H9 (cell line): ENCODE results near the gene CCNB2. TPM values are rescaled to one million over a fixed set of nuclear protein-coding genes. Genes with fewer than 3 reads are reported as not detected.

Source experiments
- DNase-seq: peaks from one replicate; pipeline ENCODE4 v3.0.0-alpha.2; 2017
- H2AFZ ChIP-seq: one replicate; pipeline ENCODE4 v1.6.1; 2013; ENCODE audit warnings: mild to moderate bottlenecking, low read length, control low read depth, moderate library complexity
- H2AK5ac ChIP-seq: 2 replicates; pipeline ENCODE4 v1.6.1; 2013; ENCODE audit warnings: low read length, control low read depth, mixed read lengths; ENCODE audit not compliant: insufficient read length
- H2BK120ac ChIP-seq: one replicate; pipeline ENCODE4 v1.6.1; 2013; ENCODE audit warnings: low read depth, mild to moderate bottlenecking, low read length, control low read depth, inconsistent platforms; ENCODE audit not compliant: poor library complexity, severe bottlenecking
- H2BK12ac ChIP-seq: 2 replicates; pipeline ENCODE4 v1.6.1; 2013; ENCODE audit warnings: low read length, control low read depth, mixed read lengths, low read depth; ENCODE audit not compliant: insufficient read length
- H2BK15ac ChIP-seq: 2 replicates; pipeline ENCODE4 v1.6.1; 2013; ENCODE audit warnings: low read depth, low read length, control low read depth
- H2BK20ac ChIP-seq: one replicate; pipeline ENCODE4 v1.6.1; 2013; ENCODE audit warnings: low read depth, mild to moderate bottlenecking, low read length, control low read depth, inconsistent platforms; ENCODE audit not compliant: poor library complexity, severe bottlenecking
- H2BK5ac ChIP-seq: 2 replicates; pipeline ENCODE4 v1.6.1; 2013; ENCODE audit warnings: low read length, control low read depth, mixed read lengths; ENCODE audit not compliant: insufficient read length
- H3K14ac ChIP-seq: 2 replicates; pipeline ENCODE4 v1.6.1; 2013; ENCODE audit warnings: low read length, control low read depth; ENCODE audit not compliant: insufficient read depth
- H3K18ac ChIP-seq: 2 replicates; pipeline ENCODE4 v1.6.1; 2013; ENCODE audit warnings: low read depth, mild to moderate bottlenecking, mixed read lengths, low read length, control low read depth; ENCODE audit not compliant: insufficient read length
- H3K23ac ChIP-seq: 2 replicates; pipeline ENCODE4 v1.6.1; 2013; ENCODE audit warnings: low read length, control low read depth, mixed read lengths, low read depth; ENCODE audit not compliant: insufficient read length
- H3K23me2 ChIP-seq: 2 replicates; pipeline ENCODE4 v1.6.1; 2013; ENCODE audit warnings: low read depth, mild to moderate bottlenecking, mixed read lengths, low read length, control low read depth; ENCODE audit not compliant: insufficient read length, poor library complexity, severe bottlenecking
- H3K27ac ChIP-seq: 2 replicates; pipeline ENCODE4 v1.5.1; 2013; ENCODE audit warnings: low read length, control low read depth, mixed read lengths, low read depth; ENCODE audit not compliant: insufficient read length
- H3K27me3 ChIP-seq: 2 replicates; pipeline ENCODE4 v1.6.1; 2013; ENCODE audit warnings: low read length, control low read depth, inconsistent platforms; ENCODE audit not compliant: insufficient read depth
- H3K4ac ChIP-seq: 2 replicates; pipeline ENCODE4 v1.6.1; 2013; ENCODE audit warnings: low read depth, mild to moderate bottlenecking, control low read depth, inconsistent platforms, low read length, moderate library complexity
- H3K4me1 ChIP-seq: 2 replicates; pipeline ENCODE4 v1.6.1; 2013; ENCODE audit warnings: low read length, control low read depth, inconsistent platforms; ENCODE audit not compliant: insufficient read depth
- H3K4me2 ChIP-seq: 2 replicates; pipeline ENCODE4 v1.6.1; 2013; ENCODE audit warnings: low read length, control low read depth, mixed read lengths; ENCODE audit not compliant: insufficient read length, insufficient read depth
- H3K56ac ChIP-seq: 2 replicates; pipeline ENCODE4 v1.6.1; 2013; ENCODE audit warnings: low read depth, mild to moderate bottlenecking, mixed read lengths, low read length, control low read depth; ENCODE audit not compliant: insufficient read length
- H3K79me1 ChIP-seq: 2 replicates; pipeline ENCODE4 v1.6.1; 2013; ENCODE audit warnings: low read depth, mild to moderate bottlenecking, moderate library complexity, low read length, control low read depth, inconsistent platforms; ENCODE audit not compliant: insufficient read depth, poor library complexity, severe bottlenecking
- H3K79me2 ChIP-seq: 2 replicates; pipeline ENCODE4 v1.6.1; 2013; ENCODE audit warnings: low read length, control low read depth, inconsistent platforms; ENCODE audit not compliant: insufficient read depth
- H3K9ac ChIP-seq: 2 replicates; pipeline ENCODE4 v1.6.1; 2013; ENCODE audit warnings: low read length, control low read depth, mixed read lengths; ENCODE audit not compliant: insufficient read length; ENCODE audit errors: extremely low read depth
- H3K9me3 ChIP-seq: one replicate; pipeline ENCODE4 v1.6.1; 2013; ENCODE audit warnings: low read depth, low read length, inconsistent platforms; ENCODE audit not compliant: control insufficient read depth
- H3T11ph ChIP-seq: one replicate; pipeline ENCODE4 v1.6.1; 2013; ENCODE audit warnings: mild to moderate bottlenecking, low read length, control low read depth, inconsistent platforms
- H4K20me1 ChIP-seq: one replicate; pipeline ENCODE4 v1.6.1; 2013; ENCODE audit not compliant: control insufficient read depth, insufficient read length, insufficient read depth
- H4K5ac ChIP-seq: 2 replicates; pipeline ENCODE4 v1.6.1; 2013; ENCODE audit warnings: low read depth, mild to moderate bottlenecking, mixed read lengths, low read length, control low read depth; ENCODE audit not compliant: insufficient read length
- H4K8ac ChIP-seq: replicated peaks from 2 replicates; pipeline ENCODE4 v1.6.1; 2013; ENCODE audit warnings: low read length, control low read depth, mixed read lengths, low read depth; ENCODE audit not compliant: insufficient read length
- H4K91ac ChIP-seq: 2 replicates; pipeline ENCODE4 v1.6.1; 2013; ENCODE audit warnings: low read depth, mild to moderate bottlenecking, moderate library complexity, mixed read lengths, low read length, control low read depth; ENCODE audit not compliant: insufficient read length
- H3K27ac Mint-ChIP-seq, 3 experiments: 2 replicates in 2 of 3; 3 replicates in 1 of 3; pipeline ENCODE4 v1.8.0; 2020 to 2021; ENCODE audit warnings: mixed read lengths in 3 of 3, mild to moderate bottlenecking in 1 of 3, moderate library complexity in 1 of 3
- H3K27me3 Mint-ChIP-seq: 2 replicates; pipeline ENCODE4 v1.8.0; 2021; ENCODE audit warnings: low read depth, mild to moderate bottlenecking, moderate library complexity, mixed read lengths
- H3K36me3 Mint-ChIP-seq, 3 experiments: 2 replicates in 2 of 3; 3 replicates in 1 of 3; pipeline ENCODE4 v1.8.0; 2020 to 2021; ENCODE audit warnings: low read depth in 3 of 3, mixed read lengths in 3 of 3; ENCODE audit not compliant: insufficient read depth in 1 of 3
- H3K4me1 Mint-ChIP-seq, 2 experiments: 2 replicates each; pipeline ENCODE4 v1.8.0; 2020; ENCODE audit warnings: mixed read lengths in 2 of 2
- H3K4me3 Mint-ChIP-seq, 2 experiments: 2 replicates in 1 of 2; 3 replicates in 1 of 2; pipeline ENCODE4 v1.8.0; 2020 to 2021; ENCODE audit warnings: mild to moderate bottlenecking in 2 of 2, mixed read lengths in 2 of 2, moderate library complexity in 1 of 2
- H3K9me3 Mint-ChIP-seq, 2 experiments: 2 replicates in 1 of 2; 3 replicates in 1 of 2; pipeline ENCODE4 v1.8.0; 2020; ENCODE audit warnings: mild to moderate bottlenecking in 2 of 2, mixed read lengths in 2 of 2, moderate library complexity in 1 of 2
- CTCF ChIP-seq: fragments of 200-600 bp; sonication (generic); conservative IDR thresholded peaks from 3 replicates; pipeline ENCODE4 v1.8.0; 2021; ENCODE audit warnings: antibody characterized with exemption, mild to moderate bottlenecking
- WGBS: extraction: QIAGEN DNeasy Blood & Tissue Kit; methylation state at CpG from one replicate; pipeline ENCODE4 v1.1.7; 2013; ENCODE audit warnings: missing lambda C conversion rate, low lambda C conversion rate, mixed read lengths; ENCODE audit not compliant: insufficient read length; ENCODE audit errors: extremely low coverage; 5-methylcytosine and 5-hydroxymethylcytosine counted together
- total RNA-seq: library from RNA; stranded (reverse); gene quantifications from 2 replicates; pipeline ENCODE4 v1.2.1, GENCODE V29; 2021

Gene CCNB2
- total RNA-seq, 1 experiment from 2014 or later, result 122 TPM

GRCh38 chr15:59157396-59157795 is 52.5 kb downstream of the CCNB2 start:
- Histone ChIP-seq H2BK15ac (no peak overlapping the region), H2AK5ac (no peak overlapping the region), H2BK120ac (no peak overlapping the region), H3K27me3 (no peaks in the 10 kb centered on the region), H4K8ac (no peak overlapping the region), H3K79me2 (no peaks in the 10 kb centered on the region), H3K9me3 (no peaks in the 10 kb centered on the region), H3K79me1 (no peaks in the 10 kb centered on the region), H3T11ph (no peak overlapping the region), H4K20me1 (no peaks in the 10 kb centered on the region), H2BK20ac (no peak overlapping the region), H2AFZ (no peak overlapping the region), H4K5ac (no peak overlapping the region), H3K18ac (no peak overlapping the region), H3K27ac (no peak overlapping the region), H3K4me1 (no peaks in the 10 kb centered on the region), H3K14ac (no peak overlapping the region), H3K4me2 (no peak overlapping the region), H2BK5ac (no peak overlapping the region), H3K9ac (no peak overlapping the region), H2BK12ac (no peak overlapping the region), H4K91ac (no peak overlapping the region), H3K23me2 (no peaks in the 10 kb centered on the region), H3K4ac (no peak overlapping the region), H3K23ac (no peak overlapping the region), H3K56ac (no peak overlapping the region)
- peak overlapping the region in 1 of 3 experiments; percentile 70; a peak in 2 of 7 replicates for H3K27ac Mint-ChIP-seq
- H3K4me1 Mint-ChIP-seq, result peaks cover 2 to 4% of the 10 kb centered on the region in 2 experiments; a peak in 2 of 4 replicates
- WGBS, result no CpG with 5 or more reads among the region's 5 CpGs
- DNase-seq, result no peak
- TF ChIP-seq CTCF, result no peak
- no peak overlapping the region for H3K4me3 Mint-ChIP-seq
- no peaks in the 10 kb centered on the region for H3K27me3 Mint-ChIP-seq
- peaks cover 15 to 79% (median 79%) of the 10 kb centered on the region in 3 experiments for H3K36me3 Mint-ChIP-seq
- no peaks in the 10 kb centered on the region for H3K9me3 Mint-ChIP-seq
